ENCODE data around the gene ST3GAL2.

ST3GAL2 gene

GRCh38 chr16:70434484-70435260, 4.2 kb downstream of the ST3GAL2 start:
- peak overlapping the region in 6 of 11 experiments; percentile 88 to 98 (median 94); a peak in 11 of 22 replicates for H3K27ac ChIP-seq
- peak overlapping the region; percentile 80 to 99 (median 97) for H3K4me2 ChIP-seq
- peaks cover 81 to 88% (median 85%) of the 10 kb centered on the region in 10 experiments for H3K4me1 ChIP-seq

DNA sequence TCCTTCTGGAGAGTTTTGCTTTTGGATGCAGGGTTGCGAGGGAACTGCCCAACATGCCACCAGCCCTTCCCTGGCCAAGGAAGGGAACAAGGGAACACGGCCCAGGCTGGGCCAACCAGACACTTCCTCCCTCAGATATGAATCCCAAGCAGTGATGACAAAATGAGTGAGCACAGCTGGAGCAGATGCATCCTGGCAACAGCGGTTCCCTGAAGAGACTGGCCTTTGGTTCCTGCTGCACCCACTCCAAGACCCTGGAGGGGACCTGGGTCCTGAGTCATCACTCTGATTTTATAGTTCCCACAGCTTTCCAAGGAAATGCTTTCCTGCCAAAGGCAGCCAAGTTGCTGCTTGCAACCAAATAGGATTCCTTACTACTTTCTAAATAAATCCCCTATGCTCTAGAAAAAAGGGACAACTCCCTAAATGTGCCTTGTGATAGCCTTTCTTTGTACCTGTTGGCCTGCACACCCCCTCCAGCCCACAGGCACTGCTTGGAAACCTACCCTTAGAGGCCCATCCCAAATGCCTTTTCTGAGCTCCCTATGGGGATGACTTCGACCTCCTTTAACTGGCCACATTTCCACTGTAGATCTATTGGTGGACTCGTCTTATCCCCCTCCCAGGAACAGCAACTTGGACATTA, 5.3 kb downstream of the ST3GAL2 start:
- no peaks in the 10 kb centered on the region for H3K27me3 ChIP-seq
- TF ChIP-seq Cebpa-rat (IDR thresholded peaks at IDR 0.05): no peak
- peaks cover 6 to 71% (median 33%) of the 10 kb centered on the region in 11 experiments; a peak in 18 of 22 replicates for H4K20me1 ChIP-seq
- H3K4me3 ChIP-seq: peak overlapping the region in 4 of 10 experiments; percentile 20 to 48 (median 30); a peak in 6 of 20 replicates
- H3K9ac ChIP-seq: peak overlapping the region; percentile 4 to 83 (median 62); a peak in 20 of 22 replicates
- H3K36me3 ChIP-seq: peaks cover 6 to 16% (median 10%) of the 10 kb centered on the region in 11 experiments; a peak in 15 of 22 replicates
- H3K4me2 ChIP-seq: peak overlapping the region; percentile 80 to 99 (median 97)
- peaks cover 89 to 96% (median 93%) of the 10 kb centered on the region in 10 experiments for H3K4me1 ChIP-seq
- no peaks in the 10 kb centered on the region for H3K9me3 ChIP-seq (replicated peaks in 1 of 11)
- H3K27ac ChIP-seq: peak overlapping the region in 10 of 11 experiments; percentile 68 to 98 (median 93); a peak in 20 of 22 replicates

More at GRCh38 chr16:70434484-70435260, 4.2 kb downstream of the ST3GAL2 start:
- H3K9ac ChIP-seq: peak overlapping the region in 3 of 11 experiments; percentile 52 to 83 (median 79); a peak in 5 of 22 replicates
- no peak for TF ChIP-seq Cebpa-rat (IDR thresholded peaks at IDR 0.05)
- H3K36me3 ChIP-seq: peaks cover 6 to 16% (median 10%) of the 10 kb centered on the region in 11 experiments; a peak in 15 of 22 replicates
- H3K9me3 ChIP-seq (replicated peaks in 1 of 11): no peaks in the 10 kb centered on the region
- no peak overlapping the region for H3K4me3 ChIP-seq
- no peaks in the 10 kb centered on the region for H3K27me3 ChIP-seq
- H4K20me1 ChIP-seq: peaks cover 6 to 65% (median 33%) of the 10 kb centered on the region in 11 experiments; a peak in 18 of 22 replicates

- H3K27me3 ChIP-seq: no peaks in the 10 kb centered on the region
- no peak for TF ChIP-seq Cebpa-rat (IDR thresholded peaks at IDR 0.05)
- H3K4me3 ChIP-seq: peak overlapping the region in 6 of 10 experiments; percentile 20 to 48 (median 24); a peak in 9 of 20 replicates
- peak overlapping the region; percentile 80 to 99 (median 97) for H3K4me2 ChIP-seq
- peaks cover 6 to 73% (median 31%) of the 10 kb centered on the region in 11 experiments; a peak in 18 of 22 replicates for H4K20me1 ChIP-seq
- no peaks in the 10 kb centered on the region for H3K9me3 ChIP-seq (replicated peaks in 1 of 11)
- H3K9ac ChIP-seq: peak overlapping the region; percentile 4 to 83 (median 62); a peak in 21 of 22 replicates
- peak overlapping the region in 10 of 11 experiments; percentile 68 to 98 (median 93); a peak in 21 of 22 replicates for H3K27ac ChIP-seq
- peaks cover 6 to 16% (median 10%) of the 10 kb centered on the region in 11 experiments; a peak in 15 of 22 replicates for H3K36me3 ChIP-seq
- peaks cover 92 to 98% (median 96%) of the 10 kb centered on the region in 10 experiments for H3K4me1 ChIP-seq
Observed at GRCh38 chr16:70432723-70433457, 6.0 kb downstream of the ST3GAL2 start.

DNA sequence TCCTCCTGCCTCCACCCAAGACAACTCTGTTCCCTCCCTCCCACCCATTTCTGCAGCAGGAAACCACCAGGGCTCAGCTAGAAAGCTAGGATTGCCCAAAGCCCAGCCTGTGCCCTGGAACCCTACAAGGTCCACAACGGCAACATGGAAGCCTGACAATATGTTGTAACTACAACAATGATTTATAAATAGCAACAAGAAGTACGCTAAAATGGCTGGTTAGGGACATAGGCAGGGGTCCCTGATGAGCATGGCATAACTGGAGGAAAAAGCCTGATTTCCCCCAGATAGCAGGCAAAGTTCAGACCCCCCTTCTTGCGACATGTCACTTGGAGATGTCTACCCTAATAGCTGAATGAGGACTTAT, 6.6 kb downstream of the ST3GAL2 start:
- Histone ChIP-seq H3K9ac (peak overlapping the region in 10 of 11 experiments; percentile 52 to 83 (median 62); a peak in 20 of 22 replicates), H3K4me2 (peak overlapping the region; percentile 80 to 99 (median 97)), H3K27me3 (no peaks in the 10 kb centered on the region), H3K27ac (peak overlapping the region in 10 of 11 experiments; percentile 68 to 98 (median 93); a peak in 21 of 22 replicates), H4K20me1 (peaks cover 6 to 70% (median 26%) of the 10 kb centered on the region in 11 experiments; a peak in 17 of 22 replicates), H3K9me3 (replicated peaks in 1 of 11) (no peaks in the 10 kb centered on the region), H3K36me3 (peaks cover 6 to 16% (median 10%) of the 10 kb centered on the region in 11 experiments; a peak in 15 of 22 replicates), H3K4me1 (peaks cover 92 to 98% (median 96%) of the 10 kb centered on the region in 10 experiments), H3K4me3 (peak overlapping the region in 5 of 10 experiments; percentile 24 to 48 (median 25); a peak in 6 of 20 replicates)
- peak in 1 of 11 experiments; percentile 43; a peak in 1 of 22 replicates for TF ChIP-seq Cebpa-rat (IDR thresholded peaks at IDR 0.05)

DNA sequence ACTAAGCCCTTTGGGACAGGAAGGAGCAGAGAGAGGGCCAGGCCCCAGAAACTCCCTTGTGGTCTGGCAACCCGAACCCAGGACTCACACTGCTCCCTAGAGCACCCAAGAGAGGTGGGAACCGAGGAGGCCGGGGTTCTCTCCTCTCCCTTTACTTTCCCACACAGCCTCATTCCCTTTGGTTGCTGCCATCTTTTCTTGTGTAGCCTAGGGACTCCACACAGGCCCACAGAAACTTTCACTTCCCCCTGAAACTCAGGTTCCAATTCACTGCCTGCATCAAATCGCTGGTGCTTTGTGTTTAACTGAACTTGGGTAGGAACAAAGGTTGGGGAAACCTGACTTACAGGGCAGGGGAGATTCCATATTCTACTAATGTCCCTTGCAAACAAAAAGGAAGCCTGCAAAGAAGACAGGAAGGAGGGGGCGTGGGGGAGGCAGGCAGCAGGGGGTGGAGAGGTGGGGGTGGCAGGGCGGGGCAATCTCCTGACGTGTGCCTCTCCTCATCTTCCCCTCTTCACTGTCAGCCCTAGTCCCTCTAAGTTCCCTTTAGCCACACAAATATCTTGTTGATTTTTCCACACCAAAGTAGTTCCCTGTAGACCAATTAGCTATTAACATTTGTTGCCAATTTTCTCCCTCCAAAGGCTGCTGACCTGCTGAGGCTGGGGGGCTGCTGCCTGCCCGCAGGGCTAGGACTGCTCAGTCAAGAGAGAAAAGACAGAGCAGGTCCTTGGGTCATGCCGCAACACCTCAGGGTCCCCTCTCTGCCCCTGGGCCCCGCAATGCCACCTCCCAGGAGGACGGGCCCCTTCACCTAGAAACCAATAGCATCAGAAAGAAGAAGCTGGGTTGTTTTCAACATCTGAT, 8.0 kb downstream of the ST3GAL2 start:
- peaks cover 0 to 56% (median 19%) of the 10 kb centered on the region in 11 experiments; a peak in 14 of 22 replicates for H4K20me1 ChIP-seq
- H3K36me3 ChIP-seq: peaks cover 6 to 18% (median 11%) of the 10 kb centered on the region in 11 experiments; a peak in 15 of 22 replicates
- H3K4me1 ChIP-seq: peaks cover 86 to 98% (median 92%) of the 10 kb centered on the region in 10 experiments
- peak overlapping the region; percentile 96 to 99 (median 98) for H3K4me2 ChIP-seq
- peak overlapping the region in 9 of 10 experiments; percentile 29 to 57 (median 41); a peak in 13 of 20 replicates for H3K4me3 ChIP-seq
- H3K27ac ChIP-seq: peak overlapping the region; percentile 86 to 98 (median 93)
- H3K27me3 ChIP-seq: no peaks in the 10 kb centered on the region
- peak overlapping the region; percentile 63 to 83 (median 80); a peak in 21 of 22 replicates for H3K9ac ChIP-seq
- no peaks in the 10 kb centered on the region for H3K9me3 ChIP-seq (replicated peaks in 1 of 11)
- TF ChIP-seq Cebpa-rat (IDR thresholded peaks at IDR 0.05): no peak

GRCh38 chr16:70429888-70430666, 8.8 kb downstream of the ST3GAL2 start:
- Histone ChIP-seq H3K4me3 (peak overlapping the region in 7 of 10 experiments; percentile 7 to 42 (median 14); a peak in 8 of 20 replicates), H4K20me1 (peaks cover 0 to 51% (median 18%) of the 10 kb centered on the region in 11 experiments; a peak in 14 of 22 replicates), H3K4me1 (peaks cover 82 to 99% (median 91%) of the 10 kb centered on the region in 10 experiments)

More at GRCh38 chr16:70429888-70430666, 8.8 kb downstream of the ST3GAL2 start:
- Histone ChIP-seq H3K4me2 (peak overlapping the region; percentile 89 to 98 (median 95)), H3K9ac (peak overlapping the region; percentile 63 to 83 (median 78); a peak in 21 of 22 replicates), H3K27me3 (no peaks in the 10 kb centered on the region), H3K9me3 (replicated peaks in 1 of 11) (no peaks in the 10 kb centered on the region), H3K27ac (peak overlapping the region; percentile 86 to 98 (median 93)), H3K36me3 (peaks cover 6 to 24% (median 11%) of the 10 kb centered on the region in 11 experiments; a peak in 17 of 22 replicates)
- no peak for TF ChIP-seq Cebpa-rat (IDR thresholded peaks at IDR 0.05)

Measured in BLaER1 treated with 17β-estradiol and CSF1 and Interleukin-3, amounts not matched to agents 10 nM and 100 nM (cell line).